ENCODE measurements around the gene ATG13. TPM values are rescaled to one million over a fixed set of nuclear protein-coding genes. Genes with fewer than 3 reads are reported as not detected.

Gene ATG13
- polyA plus RNA-seq, 1 donor (not counting 4 experiments of a cell fraction or from before 2014, with no cell fraction given), result 33.3 TPM

DNA sequence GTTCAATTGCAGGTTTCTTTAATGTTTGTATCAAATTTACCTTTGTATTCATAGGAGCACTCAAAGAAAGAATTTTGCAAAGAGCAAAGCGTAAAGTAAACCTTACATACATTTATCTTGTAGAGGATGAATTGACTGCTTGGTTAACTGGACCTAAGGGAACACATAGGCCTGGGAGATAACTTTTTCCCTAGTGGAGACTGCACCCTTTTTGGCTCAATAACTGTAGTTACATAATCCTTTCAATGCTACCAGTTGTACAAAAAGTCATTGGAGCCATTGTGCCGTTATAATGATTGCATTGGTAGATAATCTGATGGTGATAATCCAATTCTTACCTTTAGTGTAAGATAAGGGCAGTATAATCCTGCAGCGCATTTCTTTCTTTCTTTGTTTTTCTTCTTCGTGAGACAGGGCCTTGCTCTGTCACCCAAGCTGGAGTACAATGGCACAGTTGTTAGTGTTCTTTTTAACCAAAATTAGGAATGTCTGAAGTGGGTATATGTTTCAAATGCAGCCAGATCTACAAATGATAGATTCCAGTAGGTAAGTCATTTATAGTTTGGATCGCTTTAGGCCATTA is 18.3 kb downstream of the ATG13 start:
- Histone ChIP-seq H3K9ac (ENCODE audit: control insufficient read depth, extremely low read depth, insufficient read depth, low read length) (no peak overlapping the region), H3K79me2 (ENCODE audit: control insufficient read depth, insufficient read depth, low read length) (no peaks in the 10 kb centered on the region), H3K27me3 (ENCODE audit: control insufficient read depth, extremely low read depth, insufficient read depth, low read length) (no peaks in the 10 kb centered on the region), H3K4me2 (ENCODE audit: control insufficient read depth, extremely low read depth, insufficient read depth, low read depth, low read length) (no peak overlapping the region), H3K4me1 (ENCODE audit: control insufficient read depth, extremely low read depth, insufficient read depth, low read length) (no peaks in the 10 kb centered on the region), H3K4me3 (ENCODE audit: control insufficient read depth in 2 of 3, extremely low read depth in 1 of 3, insufficient read depth in 2 of 3, low read depth in 1 of 3, low read length in 3 of 3) (no peak overlapping the region), H3K9me3 (ENCODE audit: control insufficient read depth, low read depth, low read length) (no peaks in the 10 kb centered on the region), H3K36me3 (ENCODE audit: control insufficient read depth in 2 of 2, extremely low read depth in 1 of 2, insufficient read depth in 2 of 2, low read length in 2 of 2) (peaks cover 2 to 10% of the 10 kb centered on the region in 2 experiments), H4K20me1 (ENCODE audit: control insufficient read depth, extremely low read depth, insufficient read depth, low read length) (no peaks in the 10 kb centered on the region), H3K27ac (ENCODE audit: control insufficient read depth, insufficient read depth, low read length) (no peak overlapping the region), H2AFZ (ENCODE audit: control insufficient read depth, low read length) (no peak overlapping the region), H3K9me1 (ENCODE audit: control insufficient read depth, extremely low read depth, insufficient read depth, low read length) (no peaks in the 10 kb centered on the region)
- dilution Hi-C loops (cut with MboI; ENCODE audit: extremely low pct_ligation_motif_present, low sequenced_read_pairs), result no loop called here
- DNase-seq (ENCODE audit: low read depth, low spot score) (no peak), FAIRE-seq (no peak)
- TF ChIP-seq EZH2 (IDR thresholded peaks at IDR 0.05; ENCODE audit: low read length), result no peak
- TF ChIP-seq, protein P1, sequence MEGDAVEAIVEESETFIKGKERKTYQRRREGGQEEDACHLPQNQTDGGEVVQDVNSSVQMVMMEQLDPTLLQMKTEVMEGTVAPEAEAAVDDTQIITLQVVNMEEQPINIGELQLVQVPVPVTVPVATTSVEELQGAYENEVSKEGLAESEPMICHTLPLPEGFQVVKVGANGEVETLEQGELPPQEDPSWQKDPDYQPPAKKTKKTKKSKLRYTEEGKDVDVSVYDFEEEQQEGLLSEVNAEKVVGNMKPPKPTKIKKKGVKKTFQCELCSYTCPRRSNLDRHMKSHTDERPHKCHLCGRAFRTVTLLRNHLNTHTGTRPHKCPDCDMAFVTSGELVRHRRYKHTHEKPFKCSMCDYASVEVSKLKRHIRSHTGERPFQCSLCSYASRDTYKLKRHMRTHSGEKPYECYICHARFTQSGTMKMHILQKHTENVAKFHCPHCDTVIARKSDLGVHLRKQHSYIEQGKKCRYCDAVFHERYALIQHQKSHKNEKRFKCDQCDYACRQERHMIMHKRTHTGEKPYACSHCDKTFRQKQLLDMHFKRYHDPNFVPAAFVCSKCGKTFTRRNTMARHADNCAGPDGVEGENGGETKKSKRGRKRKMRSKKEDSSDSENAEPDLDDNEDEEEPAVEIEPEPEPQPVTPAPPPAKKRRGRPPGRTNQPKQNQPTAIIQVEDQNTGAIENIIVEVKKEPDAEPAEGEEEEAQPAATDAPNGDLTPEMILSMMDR (optimal IDR thresholded peaks at IDR 0.05 in 1 of 3, IDR thresholded peaks at IDR 0.05 in 1 of 3, conservative IDR thresholded peaks at IDR 0.05 in 1 of 3; ENCODE audit: extremely low read depth in 1 of 3, insufficient read depth in 2 of 3, low read length in 3 of 3), result no peak

DNA sequence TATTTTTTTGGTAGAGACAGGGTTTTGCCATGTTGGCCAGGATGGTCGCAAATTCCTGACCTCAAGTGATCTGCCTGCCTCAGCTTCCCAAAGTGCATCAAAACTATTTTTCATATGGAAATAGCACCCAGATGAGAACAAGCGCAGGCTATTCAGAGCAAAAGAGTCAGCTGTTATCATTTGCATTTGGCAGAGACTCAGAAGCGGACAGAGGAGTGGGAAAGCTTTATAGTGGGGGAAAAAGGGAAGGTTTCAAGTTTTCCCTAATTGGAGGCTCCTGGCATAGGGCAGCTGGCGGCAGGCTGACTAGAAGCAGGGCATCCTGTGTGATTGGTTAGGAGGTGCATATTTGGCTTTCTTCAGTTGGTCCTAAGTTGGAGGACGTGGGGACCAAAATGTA is 20.2 kb downstream of the ATG13 start:
- H3K9me3 ChIP-seq (ENCODE audit: control insufficient read depth, low read depth, low read length), result no peaks in the 10 kb centered on the region
- H3K36me3 ChIP-seq (ENCODE audit: control insufficient read depth in 2 of 2, extremely low read depth in 1 of 2, insufficient read depth in 2 of 2, low read length in 2 of 2), result peaks cover under 1 to 6% of the 10 kb centered on the region in 2 experiments
- no peaks in the 10 kb centered on the region for H4K20me1 ChIP-seq (ENCODE audit: control insufficient read depth, extremely low read depth, insufficient read depth, low read length)
- H3K79me2 ChIP-seq (ENCODE audit: control insufficient read depth, insufficient read depth, low read length), result no peaks in the 10 kb centered on the region
- dilution Hi-C loops (cut with MboI; ENCODE audit: extremely low pct_ligation_motif_present, low sequenced_read_pairs), result no loop called here
- DNase-seq (ENCODE audit: low read depth, low spot score) (no peak), FAIRE-seq (no peak)
- no peaks in the 10 kb centered on the region for H3K27me3 ChIP-seq (ENCODE audit: control insufficient read depth, extremely low read depth, insufficient read depth, low read length)
- H3K27ac ChIP-seq (ENCODE audit: control insufficient read depth, insufficient read depth, low read length), result no peak overlapping the region
- H3K9me1 ChIP-seq (ENCODE audit: control insufficient read depth, extremely low read depth, insufficient read depth, low read length), result no peaks in the 10 kb centered on the region
- H3K4me1 ChIP-seq (ENCODE audit: control insufficient read depth, extremely low read depth, insufficient read depth, low read length), result no peaks in the 10 kb centered on the region
- no peak overlapping the region for H3K4me2 ChIP-seq (ENCODE audit: control insufficient read depth, extremely low read depth, insufficient read depth, low read depth, low read length)
- TF ChIP-seq EZH2 (IDR thresholded peaks at IDR 0.05; ENCODE audit: low read length), result no peak
- TF ChIP-seq, protein P1 (optimal IDR thresholded peaks at IDR 0.05 in 1 of 3, IDR thresholded peaks at IDR 0.05 in 1 of 3, conservative IDR thresholded peaks at IDR 0.05 in 1 of 3; ENCODE audit: extremely low read depth in 1 of 3, insufficient read depth in 2 of 3, low read length in 3 of 3), result no peak
- H3K9ac ChIP-seq (ENCODE audit: control insufficient read depth, extremely low read depth, insufficient read depth, low read length), result no peak overlapping the region
- H3K4me3 ChIP-seq (ENCODE audit: control insufficient read depth in 2 of 3, extremely low read depth in 1 of 3, insufficient read depth in 2 of 3, low read depth in 1 of 3, low read length in 3 of 3), result no peak overlapping the region
- H2AFZ ChIP-seq (ENCODE audit: control insufficient read depth, low read length), result no peak overlapping the region

Data from keratinocyte (primary cell).